ENCODE data around the gene LAMTOR2.

LAMTOR2 gene

GRCh38 chr1:156080241-156080862 lies 25.8 kb downstream of the LAMTOR2 start:
- peak overlapping the region; percentile 73 to 79 for H3K4me3 ChIP-seq (replicated peaks in 1 of 2; ENCODE audit: low read depth in 2 of 2, low read length in 2 of 2)
- DNase-seq (ENCODE audit: low read depth in 2 of 2): no peak
- no peak for TF ChIP-seq CTCF (IDR thresholded peaks at IDR 0.05; ENCODE audit: low read depth, low read length)

- peak overlapping the region; percentile 73 to 79 for H3K4me3 ChIP-seq (replicated peaks in 1 of 2; ENCODE audit: low read depth in 2 of 2, low read length in 2 of 2)
- TF ChIP-seq CTCF (IDR thresholded peaks at IDR 0.05; ENCODE audit: low read depth, low read length): no peak
- DNase-seq (ENCODE audit: low read depth in 2 of 2): no peak
Observed at GRCh38 chr1:156080863-156081179, 26.2 kb downstream of the LAMTOR2 start.

- no peak for TF ChIP-seq CTCF (IDR thresholded peaks at IDR 0.05; ENCODE audit: low read depth, low read length)
- DNase-seq (ENCODE audit: low read depth in 2 of 2): no peak
- peak overlapping the region; percentile 73 to 79 for H3K4me3 ChIP-seq (replicated peaks in 1 of 2; ENCODE audit: low read depth in 2 of 2, low read length in 2 of 2)
Observed at GRCh38 chr1:156081180-156081916, 26.8 kb downstream of the LAMTOR2 start.

- peak overlapping the region; percentile 73 to 79 for H3K4me3 ChIP-seq (replicated peaks in 1 of 2; ENCODE audit: low read depth in 2 of 2, low read length in 2 of 2)
- TF ChIP-seq CTCF (IDR thresholded peaks at IDR 0.05; ENCODE audit: low read depth, low read length): no peak
- DNase-seq (ENCODE audit: low read depth in 2 of 2): no peak
Observed at GRCh38 chr1:156081917-156082308, 27.3 kb downstream of the LAMTOR2 start.

DNA sequence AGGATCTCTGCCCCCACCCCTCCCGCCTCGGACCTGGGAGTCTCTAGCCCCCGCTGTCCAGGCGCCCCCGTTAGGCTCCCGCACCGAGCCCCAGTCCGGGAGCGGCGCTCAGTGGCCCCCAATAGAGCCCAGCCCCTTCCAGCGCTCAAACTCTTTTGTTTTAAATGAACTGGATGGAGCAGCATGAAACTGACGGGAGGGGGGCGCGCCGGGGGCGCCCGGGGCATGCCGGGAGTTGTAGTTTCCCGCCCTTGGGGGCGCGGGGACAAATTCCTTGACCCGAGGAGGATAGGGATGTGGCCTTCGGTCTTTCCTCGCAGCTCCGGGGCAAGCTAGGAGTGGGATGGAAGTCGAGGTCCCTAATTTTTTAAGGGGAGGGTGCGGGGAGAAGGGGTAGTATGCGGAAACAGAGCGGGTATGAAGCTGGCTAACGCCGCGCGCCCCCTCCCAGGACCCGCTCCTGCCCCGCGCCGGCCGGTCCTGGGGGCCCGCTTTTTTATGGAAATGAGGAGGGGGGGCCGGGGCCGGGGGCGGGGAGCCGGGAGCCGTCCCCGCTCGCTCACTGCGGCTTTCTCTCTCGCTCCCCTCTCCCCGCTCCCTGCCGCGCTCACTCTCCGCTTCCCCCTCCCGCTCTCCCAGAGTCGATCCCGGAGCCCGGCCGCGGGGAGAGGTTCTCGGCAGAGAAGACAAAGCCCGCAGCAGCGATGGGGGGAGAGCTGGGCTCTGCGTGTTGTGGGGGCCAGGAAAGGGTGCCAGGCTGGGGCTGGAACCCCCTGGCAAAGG lies 27.9 kb downstream of the LAMTOR2 start, which contains the start of gene MEX3A:
MEX3A (minus strand) TSS at position 157 of the 783 bp plus-strand sequence. CDS start 467 bp downstream, outside the sequence.
- DNase-seq (ENCODE audit: low read depth in 2 of 2): peak; percentile 65 to 77
- TF ChIP-seq CTCF (IDR thresholded peaks at IDR 0.05; ENCODE audit: low read depth, low read length): no peak
- H3K4me3 ChIP-seq (replicated peaks in 1 of 2; ENCODE audit: low read depth in 2 of 2, low read length in 2 of 2): peak within 1 kb of the TSS; percentile 73 to 79

DNA sequence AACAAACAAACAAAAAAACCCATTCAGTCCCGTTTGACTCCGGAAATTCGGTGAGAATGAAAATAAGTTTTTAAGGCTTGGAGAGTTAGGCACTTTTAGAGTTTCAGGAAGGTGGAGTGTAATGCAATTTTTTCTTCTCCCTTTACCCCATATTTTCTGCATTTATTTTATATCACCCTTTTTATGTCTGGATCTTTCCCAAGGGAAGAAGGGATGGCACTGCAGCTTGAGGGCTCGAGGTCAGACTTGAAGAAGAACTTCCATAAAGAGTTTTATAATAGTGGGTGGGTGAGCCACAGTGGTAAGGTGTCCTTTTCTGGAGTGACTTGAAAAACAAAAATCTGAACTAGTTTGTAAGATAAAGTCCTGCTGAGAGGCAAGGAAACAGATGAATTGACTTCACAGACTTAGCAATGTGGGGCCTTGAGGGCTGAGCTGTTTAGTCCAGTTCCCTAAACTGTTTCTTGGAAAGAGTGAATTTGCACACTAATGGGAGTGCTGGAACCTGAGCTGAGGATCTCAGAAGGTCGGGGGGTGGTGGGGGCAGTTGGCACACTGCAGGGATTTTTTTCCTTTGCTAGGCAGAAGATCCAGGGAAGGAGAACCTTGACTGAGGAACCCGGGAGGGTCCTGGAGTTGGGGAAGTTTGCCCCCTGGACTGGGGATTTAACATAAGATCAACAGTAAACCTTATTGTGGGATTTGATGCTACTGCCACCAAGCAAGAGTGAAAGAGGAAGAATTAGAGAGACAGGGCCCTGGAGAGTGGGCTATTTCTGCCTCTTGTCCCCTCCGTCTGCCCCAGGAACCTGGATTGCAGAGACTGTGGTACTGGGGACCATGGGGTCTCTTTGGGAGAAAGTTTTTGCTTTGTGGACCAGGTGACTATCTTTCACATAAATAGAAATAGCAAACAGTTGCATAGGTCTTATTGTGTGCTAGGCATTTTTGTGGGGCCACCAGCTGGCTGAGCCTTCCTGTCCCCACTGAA lies 29.5 kb downstream of the LAMTOR2 start:
- no peak for TF ChIP-seq CTCF (IDR thresholded peaks at IDR 0.05; ENCODE audit: low read depth, low read length)
- no peak overlapping the region for H3K4me3 ChIP-seq (replicated peaks in 1 of 2; ENCODE audit: low read depth in 2 of 2, low read length in 2 of 2)
- no peak for DNase-seq (ENCODE audit: low read depth in 2 of 2)
